Myocyte (in vitro differentiated cells): Measurements from ENCODE around the gene FOXJ1. TPM values are rescaled to one million over a fixed set of nuclear protein-coding genes. Genes with fewer than 3 reads are reported as not detected.
"Not testable (repeated sequence)": the region's sequence is repeated elsewhere in the genome, so short reads cannot be mapped to it uniquely, and the experiment has no call there.

Experiments
- DNase-seq: peaks from one replicate; pipeline ENCODE4 v3.0.0-alpha.2; 2012; ENCODE audit warnings: low read depth
- polyA plus RNA-seq: library from polyadenylated mRNA; unstranded; fragments of >200 nt; gene quantifications from one replicate; pipeline ENCODE4 v1.2.1, GENCODE V29; 2012; ENCODE audit warnings: missing spikeins
- total RNA-seq: library from RNA; depleted of rRNA; stranded (reverse); fragments of >200 nt; gene quantifications from 2 replicates; pipeline ENCODE4 v1.2.3, GENCODE V29; 2014

FOXJ1 gene, protein sequence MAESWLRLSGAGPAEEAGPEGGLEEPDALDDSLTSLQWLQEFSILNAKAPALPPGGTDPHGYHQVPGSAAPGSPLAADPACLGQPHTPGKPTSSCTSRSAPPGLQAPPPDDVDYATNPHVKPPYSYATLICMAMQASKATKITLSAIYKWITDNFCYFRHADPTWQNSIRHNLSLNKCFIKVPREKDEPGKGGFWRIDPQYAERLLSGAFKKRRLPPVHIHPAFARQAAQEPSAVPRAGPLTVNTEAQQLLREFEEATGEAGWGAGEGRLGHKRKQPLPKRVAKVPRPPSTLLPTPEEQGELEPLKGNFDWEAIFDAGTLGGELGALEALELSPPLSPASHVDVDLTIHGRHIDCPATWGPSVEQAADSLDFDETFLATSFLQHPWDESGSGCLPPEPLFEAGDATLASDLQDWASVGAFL
- not detected in 2 replicates for total RNA-seq
- not detected for polyA plus RNA-seq

DNA sequence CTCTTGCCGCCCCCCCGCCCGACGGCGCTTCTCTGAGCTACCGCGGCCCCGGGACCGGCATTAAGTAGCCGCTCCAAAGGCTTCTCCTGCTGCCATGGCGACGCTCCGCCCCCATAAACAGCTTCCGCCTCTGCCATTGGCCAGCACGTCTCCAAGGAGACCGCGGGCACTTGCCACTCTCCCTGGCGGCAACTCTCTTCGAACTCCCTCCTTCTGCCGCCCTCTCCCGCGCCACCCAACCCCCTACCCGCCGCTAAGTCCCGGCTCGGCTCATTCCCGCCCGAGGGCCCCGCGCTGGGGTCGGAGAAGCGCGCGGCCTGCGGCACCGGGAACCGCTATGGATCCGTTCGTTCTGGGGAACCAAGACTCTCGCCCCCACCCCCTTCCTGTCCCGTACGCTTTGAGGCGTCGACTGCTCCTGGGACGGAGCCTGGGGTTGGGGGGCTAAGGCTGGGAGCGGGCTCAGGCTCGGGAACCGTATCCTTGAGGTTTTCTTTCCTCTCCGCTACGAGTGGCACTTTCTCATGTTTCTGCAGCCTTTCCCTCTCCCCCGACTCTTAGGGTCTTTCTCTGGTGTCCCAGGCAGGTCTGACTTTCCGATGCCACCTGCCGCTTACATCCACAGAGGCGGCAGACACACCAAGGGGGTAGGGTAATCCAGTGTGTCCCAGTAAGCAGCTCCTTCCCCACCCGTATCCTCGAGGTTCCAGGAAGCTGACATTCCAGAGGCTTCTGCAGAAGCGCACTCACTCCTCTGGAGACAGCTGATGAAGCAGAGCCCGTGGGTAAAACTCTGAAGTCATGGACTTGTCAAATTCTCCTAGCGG lies at the start of gene FOXJ1:
Gene FOXJ1 (minus strand): TSS at position 34 of the 827 bp plus-strand sequence. CDS start 850 bp downstream, outside the sequence.
- peak; percentile 85 for DNase-seq

DNA sequence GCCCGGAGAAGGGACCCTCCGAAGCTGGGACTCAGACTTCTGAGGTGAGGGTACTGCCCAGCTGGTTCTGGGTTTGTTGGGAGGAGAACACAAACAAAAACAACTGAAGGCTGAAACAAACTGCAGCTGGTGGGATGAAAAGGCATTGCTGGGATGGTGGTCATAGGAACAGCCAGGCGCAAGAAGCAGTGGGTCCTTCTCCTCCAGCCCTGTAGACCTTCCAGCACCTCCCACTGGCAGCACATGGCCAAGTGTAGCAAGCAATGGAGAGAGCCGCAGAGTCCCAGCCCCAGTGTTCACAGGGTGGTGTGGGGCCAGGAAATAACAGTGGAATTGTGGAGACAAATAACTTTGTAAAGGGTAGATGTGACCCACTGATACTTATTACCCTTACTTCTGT lies 48.7 kb upstream of the FOXJ1 start:
- no peak for DNase-seq

DNA sequence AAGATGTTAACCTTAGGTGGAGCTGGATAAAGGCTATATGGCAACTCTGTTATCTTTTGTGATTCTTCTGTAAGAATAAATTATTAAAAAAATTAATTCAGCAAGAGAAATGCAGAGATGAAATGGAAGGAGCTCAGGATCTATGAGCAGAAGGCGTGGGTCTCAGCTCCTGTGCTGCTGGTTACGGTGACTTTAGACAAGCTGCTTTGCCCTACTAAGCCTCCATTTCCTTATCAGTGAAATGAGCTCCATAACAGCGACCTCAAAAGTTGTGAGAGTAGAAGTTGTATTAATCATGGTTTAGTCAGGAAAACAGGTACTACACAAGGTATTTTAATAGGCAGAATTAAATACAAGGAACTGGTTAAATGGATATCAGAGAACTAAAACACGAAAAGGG lies 48.2 kb upstream of the FOXJ1 start:
- DNase-seq = no peak

DNA sequence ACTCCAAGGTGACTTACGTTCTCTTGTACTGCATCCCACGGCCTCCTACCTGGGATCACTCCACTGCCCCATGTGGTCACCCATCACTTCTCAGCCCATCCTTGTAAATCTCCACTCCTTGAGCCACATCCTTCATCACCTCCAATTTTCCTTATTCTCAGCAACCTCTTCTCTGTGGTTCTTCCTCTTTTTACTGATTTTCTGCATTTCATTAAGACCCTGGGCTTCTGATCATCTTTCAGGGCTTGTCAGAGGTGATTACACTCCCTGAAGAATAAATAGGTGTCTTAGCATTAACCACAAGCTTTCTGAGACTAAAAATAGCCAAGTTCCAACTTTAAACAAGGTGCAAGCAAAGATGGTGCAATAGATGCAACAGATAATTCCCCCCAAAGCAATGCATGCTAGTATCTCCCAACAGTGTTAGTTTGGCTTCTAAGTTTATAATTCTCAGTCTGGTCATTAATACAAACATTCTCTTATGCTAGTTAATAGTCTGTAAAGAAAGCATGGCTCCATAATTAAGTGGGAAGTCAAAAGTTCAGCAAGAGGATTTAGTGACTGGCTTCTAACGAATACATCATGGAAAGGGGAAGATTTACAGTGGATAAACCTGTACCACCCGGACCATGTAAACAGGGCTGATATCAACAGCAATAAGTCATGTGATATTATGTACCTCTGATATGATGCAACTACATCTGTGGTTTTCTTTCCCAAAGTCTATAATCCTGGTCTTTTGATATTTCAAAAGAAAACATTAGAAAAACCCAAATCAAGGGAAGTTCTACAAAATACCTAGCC lies 47.4 kb upstream of the FOXJ1 start:
- no peak for DNase-seq

DNA sequence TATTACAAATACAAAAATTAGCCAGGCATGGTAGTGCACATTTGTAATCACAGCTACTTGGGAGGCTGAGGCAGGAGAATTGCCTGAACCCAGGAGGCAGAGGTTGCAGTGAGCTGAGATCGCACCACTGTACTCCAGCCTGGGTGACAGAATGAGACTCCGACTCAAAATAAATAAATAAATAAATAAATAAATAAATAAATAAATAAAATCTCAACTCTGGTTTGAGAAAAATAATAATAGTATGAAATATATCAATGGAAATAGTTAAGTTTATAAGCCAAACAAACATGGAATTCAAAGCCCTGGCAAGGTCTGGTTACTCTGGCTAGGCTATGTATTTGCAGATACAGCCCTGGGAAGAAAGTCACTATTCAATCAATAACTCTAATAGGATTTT lies 45.7 kb upstream of the FOXJ1 start:
- not testable (repeated sequence) for DNase-seq

DNA sequence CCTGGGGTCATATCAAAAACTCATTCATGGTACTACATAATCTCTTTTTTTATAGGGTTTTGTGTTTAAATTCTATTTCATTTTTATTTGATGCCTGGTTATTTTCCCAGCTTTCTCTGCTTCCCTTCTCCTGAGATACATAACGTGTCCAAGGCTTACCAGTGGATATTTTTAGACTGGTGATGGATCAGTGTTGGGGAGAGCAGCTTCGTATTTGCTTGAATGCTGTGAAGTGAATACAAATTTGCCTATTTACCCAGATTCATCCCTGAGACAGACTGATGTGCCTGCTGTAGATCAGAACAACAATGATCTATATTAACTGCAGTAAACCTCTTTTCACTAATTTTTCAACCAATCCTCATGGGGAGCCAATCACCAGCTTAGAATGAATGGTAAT lies 43.2 kb upstream of the FOXJ1 start:
- DNase-seq = no peak

DNA sequence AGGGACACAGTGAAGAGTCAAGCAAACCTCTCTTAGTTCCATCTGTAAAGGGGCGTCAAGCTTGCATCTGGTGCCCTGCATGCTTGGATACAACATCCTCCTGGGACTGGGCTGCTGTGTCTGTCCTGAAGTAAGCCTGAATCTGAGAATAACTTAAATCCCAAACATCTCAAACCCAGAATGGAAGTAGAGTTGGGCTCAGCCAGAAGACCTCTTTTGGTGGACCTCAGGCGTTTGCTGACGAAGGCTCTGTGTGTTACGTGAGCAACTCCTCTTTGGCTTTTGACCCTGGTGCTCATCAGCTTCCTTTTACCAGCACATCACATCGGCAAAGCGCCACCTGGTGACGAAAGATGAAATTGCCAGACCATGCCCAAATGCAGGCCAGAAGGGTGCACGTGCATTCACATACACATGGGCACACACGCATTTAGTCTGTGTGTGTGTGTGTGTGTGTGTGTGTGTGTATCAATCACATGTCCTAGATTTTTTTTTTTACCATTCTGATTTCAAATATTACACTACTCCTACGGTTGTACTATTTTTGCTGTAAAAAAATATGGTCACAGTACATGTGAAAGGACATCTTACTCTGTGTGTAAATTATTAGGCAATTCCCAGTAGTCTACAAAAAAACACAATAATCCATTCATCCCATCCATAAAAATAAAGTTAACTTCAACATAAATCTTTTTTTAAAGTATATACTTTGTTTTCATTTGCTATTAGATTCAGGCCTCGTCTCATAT lies 41.1 kb upstream of the FOXJ1 start:
- peak; percentile 87 for DNase-seq

DNA sequence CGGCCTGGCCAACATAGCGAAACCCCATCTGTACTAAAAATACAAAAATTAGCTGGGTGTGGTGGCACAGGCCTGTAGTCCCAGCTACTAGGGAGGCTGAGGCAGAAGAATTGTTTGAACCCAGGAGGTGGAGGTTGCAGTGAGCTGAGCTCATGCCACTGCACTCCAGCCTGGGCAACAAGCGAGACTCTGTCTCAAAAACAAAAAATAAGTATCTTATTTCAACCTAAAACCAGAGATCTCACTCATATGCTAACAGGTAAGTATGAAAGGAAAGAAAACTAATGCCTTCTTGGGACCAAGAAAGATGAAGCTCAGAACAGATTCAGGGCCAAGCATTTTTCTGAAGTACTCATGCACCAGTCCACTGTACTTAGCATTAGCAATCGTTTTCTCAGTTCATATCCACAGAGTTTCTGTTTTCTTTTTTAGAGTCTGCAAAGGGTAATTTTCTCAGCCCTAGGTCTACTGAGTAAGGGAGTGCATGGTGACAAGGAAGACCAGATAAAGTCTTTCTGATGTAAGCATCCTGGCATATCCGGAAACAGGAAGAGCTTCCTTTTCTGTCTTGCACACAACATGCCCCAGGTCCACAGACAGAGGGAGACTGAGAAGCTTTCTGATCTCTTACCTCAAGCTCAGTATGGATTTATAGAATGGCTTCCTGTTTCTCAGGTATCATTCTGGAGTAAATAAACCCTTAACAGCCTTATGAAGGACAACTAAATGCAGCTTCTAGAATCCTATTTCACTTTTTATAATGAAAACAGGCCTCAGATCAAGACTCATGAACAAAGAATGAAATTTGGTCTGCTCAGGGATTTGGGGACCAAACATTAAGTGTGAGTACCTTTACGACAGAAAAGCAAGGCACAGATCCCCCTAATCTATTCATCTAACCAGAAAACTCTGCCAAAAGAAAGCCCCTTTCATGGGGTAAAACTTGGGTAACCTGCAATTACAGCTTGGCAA lies 38.7 kb upstream of the FOXJ1 start:
- DNase-seq = no peak

DNA sequence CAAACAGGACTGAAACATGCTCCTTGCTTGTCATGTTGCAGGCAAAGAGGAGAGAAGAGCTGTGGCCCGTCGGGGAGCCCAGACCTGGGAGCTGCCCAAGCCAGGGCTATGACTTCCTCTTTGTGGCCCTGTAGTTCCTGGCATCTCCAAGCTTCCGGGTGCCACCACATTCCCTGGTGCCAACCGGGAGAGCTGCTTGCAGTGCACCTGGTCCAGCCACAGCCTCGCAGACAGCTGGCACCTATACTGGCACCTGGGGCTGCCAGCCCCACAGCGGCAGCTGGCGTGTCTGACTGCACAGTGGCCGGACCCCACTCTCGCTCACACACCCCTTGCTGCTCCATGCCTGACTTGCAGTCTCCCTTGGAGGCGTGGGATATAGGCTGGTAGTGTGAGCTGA lies 37.1 kb upstream of the FOXJ1 start:
- no peak for DNase-seq

DNA sequence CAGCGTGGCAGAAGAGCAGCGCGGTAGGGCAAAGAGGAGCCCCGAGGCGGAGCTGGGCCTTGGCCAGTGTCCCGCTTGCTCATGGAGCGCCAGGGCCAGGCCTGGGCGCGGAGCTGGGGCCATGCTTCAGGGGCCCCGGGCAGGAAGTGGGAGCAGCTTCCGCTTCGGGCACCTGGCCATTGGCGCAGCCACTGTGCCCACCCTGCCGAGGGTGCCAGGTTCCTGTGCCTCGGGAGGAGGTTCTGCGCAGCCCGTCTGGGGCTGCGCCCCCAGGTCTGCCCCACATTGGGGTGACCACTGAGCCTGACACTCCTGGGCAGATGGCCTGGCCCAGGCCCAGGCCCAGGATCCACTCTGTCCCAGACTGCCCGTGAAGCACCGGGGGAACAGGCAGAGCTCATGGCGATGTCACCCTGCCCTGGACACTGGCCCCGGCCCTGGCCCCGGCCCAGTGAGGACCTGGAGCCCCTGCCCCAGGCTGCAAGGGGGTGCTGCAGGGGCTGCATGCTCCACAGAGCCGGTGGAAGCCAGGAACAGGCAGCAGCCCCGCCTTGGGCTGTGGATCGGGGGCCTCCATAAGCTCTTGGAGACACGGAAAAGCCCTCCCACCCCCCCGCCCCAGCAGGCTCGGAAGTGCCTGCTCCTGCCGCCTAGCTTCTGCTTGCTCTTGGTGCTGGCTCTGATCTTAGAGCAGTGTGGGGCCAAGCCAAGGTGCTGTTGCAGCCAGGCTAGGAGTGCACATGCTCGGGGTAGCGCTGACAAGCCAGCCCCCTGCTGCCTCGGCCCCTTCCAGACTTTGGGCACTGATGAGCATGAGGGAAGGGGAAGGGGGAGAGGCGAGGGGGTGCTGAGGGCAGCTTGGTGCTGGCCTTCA lies 35.9 kb upstream of the FOXJ1 start:
- DNase-seq = no peak

DNA sequence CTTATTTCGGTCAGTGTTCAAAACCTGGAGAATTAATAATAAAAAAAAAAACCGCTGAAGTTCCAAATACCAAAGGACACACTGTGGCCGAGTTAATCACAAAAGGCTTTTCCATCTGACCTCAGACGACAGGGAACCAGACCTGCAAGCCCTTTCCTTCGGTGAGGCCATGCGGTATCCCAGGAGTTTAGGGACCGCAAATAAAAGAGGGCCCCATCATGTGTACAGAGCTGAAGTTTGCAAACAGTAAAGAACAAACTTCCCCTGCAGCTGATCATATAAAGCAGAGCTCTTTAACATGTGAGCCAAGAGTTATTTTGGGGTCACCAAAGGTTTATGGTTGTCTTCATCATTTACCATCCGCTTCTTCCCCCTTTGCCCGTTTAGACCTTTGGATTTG lies 33.0 kb upstream of the FOXJ1 start:
- no peak for DNase-seq

DNA sequence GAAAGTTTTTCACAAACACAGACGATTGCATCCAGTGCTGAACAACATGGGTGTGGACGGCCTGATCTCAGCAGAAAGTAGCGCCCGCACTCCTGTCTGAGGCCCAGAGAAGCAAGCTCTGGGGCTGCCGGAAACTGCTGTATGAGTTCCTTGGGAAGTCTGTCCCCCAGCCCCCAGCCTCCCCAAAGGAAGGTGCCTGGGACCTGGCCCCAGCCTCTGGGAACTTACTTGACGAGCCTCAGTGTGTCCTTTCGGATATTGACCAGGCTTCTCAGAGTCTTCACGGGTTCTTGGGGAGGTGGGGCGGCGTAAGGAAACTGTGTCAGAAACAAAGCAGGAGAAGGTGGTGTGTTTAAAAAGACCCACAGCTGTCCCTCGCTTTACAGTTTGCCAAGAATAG lies 32.4 kb upstream of the FOXJ1 start:
- DNase-seq = no peak

DNA sequence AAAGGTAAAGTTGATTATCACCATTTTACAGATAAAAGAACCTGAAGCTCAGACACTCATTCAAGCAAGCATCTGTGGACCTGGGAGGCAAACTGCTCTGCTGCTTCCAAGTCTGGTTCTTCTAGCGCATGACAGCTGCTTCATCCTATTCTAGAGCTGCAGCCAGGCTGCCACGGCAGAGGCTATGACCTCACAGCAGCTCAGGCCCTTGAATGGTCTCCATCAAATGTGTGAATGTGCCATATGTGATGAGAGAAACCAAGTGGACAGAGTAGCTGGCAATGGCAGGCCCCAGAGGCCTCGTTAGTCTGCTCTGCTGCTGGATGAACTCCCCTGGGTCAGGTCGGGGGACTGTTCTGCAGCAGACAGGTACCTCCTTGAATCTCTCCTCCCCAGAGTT lies 30.7 kb upstream of the FOXJ1 start:
- DNase-seq = peak; percentile 26

DNA sequence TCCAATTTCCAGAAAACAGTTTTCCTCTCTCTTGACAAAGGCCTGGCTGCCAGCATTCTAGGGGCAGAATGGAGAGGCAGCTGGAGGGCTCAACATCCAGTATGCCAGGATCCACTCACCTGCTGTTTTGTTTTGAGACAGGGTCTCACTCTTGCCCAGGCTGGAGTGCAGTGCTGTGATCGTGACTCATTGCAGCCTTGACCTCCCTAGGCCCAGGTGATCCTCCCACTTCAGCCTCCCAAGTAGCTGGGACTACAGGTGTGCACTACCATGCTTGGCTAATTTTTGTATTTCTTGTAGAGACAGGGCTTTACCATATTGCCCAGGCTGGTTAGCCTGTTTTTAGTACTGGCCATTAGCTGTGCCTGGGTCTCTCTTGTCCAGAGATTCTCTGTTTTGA lies 29.1 kb upstream of the FOXJ1 start:
- no peak for DNase-seq

DNA sequence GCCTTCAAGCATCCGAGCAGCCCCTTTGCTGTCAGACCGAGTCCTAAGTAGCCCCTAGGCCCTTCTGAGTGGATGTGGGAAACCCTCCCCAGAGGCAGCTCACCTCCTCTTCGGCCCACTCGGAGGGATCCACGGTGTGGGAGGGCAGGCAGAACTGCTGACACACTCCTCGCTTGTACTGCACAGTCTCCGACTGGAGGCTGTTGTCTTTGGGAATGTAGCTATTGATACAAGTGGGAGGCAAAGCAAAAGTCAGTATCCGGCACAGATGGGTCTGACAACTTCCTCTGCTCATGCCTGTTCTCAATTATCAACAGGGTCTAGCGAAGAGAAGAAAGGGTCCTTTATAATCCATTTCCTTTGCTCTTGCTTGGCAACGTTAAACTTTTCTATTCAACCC lies 25.9 kb upstream of the FOXJ1 start:
- no peak for DNase-seq

DNA sequence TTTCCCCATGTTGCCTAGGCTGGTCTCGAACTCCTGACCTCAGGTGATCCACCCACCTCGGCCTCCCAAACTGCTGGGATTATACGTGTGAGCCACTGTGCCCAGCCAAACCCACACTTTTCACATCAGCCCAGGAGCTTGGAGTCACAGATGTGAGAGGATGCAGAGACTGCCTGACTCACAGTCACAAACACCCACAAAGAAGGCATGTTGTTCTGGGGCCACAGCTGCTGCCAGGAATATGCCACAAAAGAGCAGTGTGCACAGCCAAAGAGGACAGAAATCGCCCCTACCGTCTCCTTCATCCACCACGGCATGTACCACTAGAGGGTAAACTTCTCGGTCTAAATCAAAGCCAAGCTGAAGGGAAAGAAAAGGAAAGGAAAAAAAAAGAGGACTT lies 25.1 kb upstream of the FOXJ1 start:
- DNase-seq = peak; percentile 60

DNA sequence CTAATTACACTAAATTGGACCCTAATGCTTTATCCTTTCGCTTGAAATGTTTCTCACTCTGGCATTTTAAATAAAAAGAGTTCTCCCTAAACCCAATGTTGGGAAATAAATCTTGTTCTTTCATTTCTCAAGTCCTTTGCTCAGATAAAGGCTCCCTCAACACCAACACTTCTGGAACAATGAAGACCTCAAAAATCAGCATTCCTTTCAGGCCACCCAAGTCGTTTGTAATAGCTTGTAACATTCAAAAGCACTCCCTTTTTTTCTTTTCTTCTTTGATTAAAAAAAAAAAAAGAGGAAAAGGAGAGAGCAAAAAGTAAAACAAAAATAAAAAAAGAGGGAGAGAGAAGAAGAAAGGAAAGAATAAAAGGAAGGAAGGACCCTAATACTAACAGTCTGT lies 23.3 kb upstream of the FOXJ1 start:
- DNase-seq = no peak

DNA sequence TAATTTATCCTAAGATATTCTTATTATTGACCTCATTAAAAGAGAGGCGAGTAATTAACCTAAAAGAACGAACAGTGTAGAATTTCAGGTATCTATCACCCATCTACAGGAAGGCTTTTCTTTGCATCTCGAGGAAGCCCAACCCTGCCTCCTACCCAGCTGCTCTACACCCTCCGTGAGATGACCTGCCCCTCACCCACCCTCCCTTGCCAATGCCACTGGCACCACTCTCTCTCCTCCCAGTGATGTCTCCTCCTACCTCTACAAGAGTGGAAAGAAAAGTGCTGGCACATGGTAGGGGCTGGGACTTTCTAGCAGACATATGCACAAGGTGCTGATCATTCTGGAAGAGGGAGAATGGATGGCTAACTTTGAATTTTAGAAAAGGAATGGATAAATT lies 22.9 kb upstream of the FOXJ1 start:
- DNase-seq = no peak
